Upper lobe of left lung (tissue), 4 donors: ENCODE data around the gene KCNIP1.

Experiments used
- EP300 ChIP-seq, 4 donors: sonication (generic); formaldehyde crosslinking; IDR thresholded peaks; one replicate each; pipeline ENCODE4 v1.5.1; 2017; ENCODE audit warnings: antibody characterized with exemption in 4 of 4, control low read depth in 2 of 4
- TF ChIP-seq, protein P1 (sequence below), 6 experiments: fragments of 450-650 bp in 4 of 6; fragments of 200-600 bp in 2 of 6; sonication (generic) in 2 of 6; IDR thresholded peaks; one replicate each; pipeline ENCODE4 v1.5.1; 2016 to 2019; ENCODE audit warnings: antibody characterized with exemption in 6 of 6

DNA sequence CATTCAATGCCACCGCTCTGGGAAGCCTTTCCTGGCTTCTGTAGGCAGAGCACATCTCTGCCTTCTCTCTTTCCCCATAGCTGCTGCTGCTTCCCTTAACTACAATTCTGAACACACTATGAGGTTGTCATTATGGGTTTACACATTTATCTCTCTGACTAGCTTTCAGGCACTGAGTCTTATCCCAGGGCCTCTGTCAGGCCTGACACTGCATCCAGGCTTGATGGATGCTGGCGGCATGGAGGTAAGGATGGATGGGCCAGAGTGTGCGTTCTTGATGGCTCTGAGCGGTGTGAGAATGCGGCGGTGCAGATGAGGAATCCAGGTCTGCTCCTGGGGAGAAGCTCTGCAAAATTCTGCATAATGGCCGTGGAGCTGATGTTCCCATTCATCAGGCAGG, 6.3 kb downstream of the KCNIP1 start:
- TF ChIP-seq, protein P1, sequence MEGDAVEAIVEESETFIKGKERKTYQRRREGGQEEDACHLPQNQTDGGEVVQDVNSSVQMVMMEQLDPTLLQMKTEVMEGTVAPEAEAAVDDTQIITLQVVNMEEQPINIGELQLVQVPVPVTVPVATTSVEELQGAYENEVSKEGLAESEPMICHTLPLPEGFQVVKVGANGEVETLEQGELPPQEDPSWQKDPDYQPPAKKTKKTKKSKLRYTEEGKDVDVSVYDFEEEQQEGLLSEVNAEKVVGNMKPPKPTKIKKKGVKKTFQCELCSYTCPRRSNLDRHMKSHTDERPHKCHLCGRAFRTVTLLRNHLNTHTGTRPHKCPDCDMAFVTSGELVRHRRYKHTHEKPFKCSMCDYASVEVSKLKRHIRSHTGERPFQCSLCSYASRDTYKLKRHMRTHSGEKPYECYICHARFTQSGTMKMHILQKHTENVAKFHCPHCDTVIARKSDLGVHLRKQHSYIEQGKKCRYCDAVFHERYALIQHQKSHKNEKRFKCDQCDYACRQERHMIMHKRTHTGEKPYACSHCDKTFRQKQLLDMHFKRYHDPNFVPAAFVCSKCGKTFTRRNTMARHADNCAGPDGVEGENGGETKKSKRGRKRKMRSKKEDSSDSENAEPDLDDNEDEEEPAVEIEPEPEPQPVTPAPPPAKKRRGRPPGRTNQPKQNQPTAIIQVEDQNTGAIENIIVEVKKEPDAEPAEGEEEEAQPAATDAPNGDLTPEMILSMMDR (IDR thresholded peaks at IDR 0.05): no peak
- TF ChIP-seq EP300 (IDR thresholded peaks at IDR 0.05): no peak
